HG03558 (cell line): Measurements from ENCODE around the gene LYRM9.
"Not testable (repeated sequence)": the region's sequence is repeated elsewhere in the genome, so short reads cannot be mapped to it uniquely, and the experiment has no call there.

Source experiments
- ATAC-seq: cut with Tn5 transposase; IDR thresholded peaks from one replicate; pipeline ENCODE4 v1.9.1; 2021; ENCODE audit warnings: moderate number of reproducible peaks; ENCODE audit not compliant: unreplicated experiment; ENCODE audit errors: extremely low read depth

Gene LYRM9

GRCh38 chr17:27879987-27880608 lies 13.1 kb downstream of the LYRM9 start:
- ATAC-seq = no peak

DNA sequence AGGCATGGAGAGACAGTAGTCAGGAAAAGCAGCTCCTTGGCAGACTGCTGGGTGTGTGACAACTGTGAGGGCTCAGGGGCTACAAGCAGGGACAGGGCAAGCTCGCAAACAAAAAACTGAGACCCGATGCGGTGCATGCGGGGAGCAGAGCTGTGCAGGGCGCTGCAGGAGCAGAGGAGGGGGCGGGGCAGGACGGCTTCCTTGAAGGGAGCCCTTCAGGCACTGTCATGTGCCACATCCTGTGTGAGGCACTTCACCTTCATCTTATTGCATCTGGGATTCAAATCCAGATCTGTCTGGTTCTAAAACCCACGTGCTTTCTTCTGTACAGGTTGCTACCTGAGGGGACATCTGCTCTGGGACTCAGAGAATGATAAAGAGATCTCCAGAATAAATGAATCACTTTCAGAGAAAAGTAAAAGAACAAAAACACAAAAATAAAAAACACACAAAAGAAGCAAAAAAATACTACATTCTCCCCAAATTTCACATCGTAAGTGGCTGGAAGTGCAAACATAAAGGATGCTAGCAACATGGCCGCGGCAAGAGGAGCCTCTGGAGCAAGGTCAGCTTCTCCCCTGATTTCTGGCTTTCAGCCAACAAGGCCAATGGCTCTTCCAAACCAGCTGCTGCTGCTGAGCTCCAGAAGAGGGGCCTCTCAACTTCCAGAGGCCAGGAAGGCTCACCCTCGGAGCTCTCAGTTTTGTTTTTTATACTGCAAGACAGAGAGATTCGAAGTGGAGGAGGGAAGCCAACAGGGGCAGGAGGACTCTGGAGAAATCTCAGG lies 14.2 kb downstream of the LYRM9 start:
- no peak for ATAC-seq

DNA sequence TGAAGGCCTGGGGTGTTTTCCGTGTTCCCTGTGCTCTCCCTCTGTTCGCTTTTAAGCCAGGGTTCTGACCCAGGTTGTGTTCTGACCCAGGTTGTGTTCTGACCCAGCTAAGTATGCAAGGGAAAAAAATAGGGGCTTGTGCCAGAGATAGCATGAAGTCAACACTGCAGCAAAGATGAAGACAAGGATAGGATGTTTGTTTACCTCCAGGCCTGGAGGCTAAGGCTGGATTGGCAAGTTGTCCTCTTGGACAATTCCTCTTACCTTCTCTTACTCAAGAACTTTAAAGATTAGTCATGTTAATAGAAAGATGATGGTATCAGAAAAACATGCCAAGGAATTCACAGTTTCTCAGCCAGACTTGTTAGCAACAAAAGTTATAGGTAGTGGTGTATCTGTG lies 19.4 kb downstream of the LYRM9 start:
- ATAC-seq = no peak

- ATAC-seq = no peak
Observed at GRCh38 chr17:27873211-27873610, 20.0 kb downstream of the LYRM9 start.

DNA sequence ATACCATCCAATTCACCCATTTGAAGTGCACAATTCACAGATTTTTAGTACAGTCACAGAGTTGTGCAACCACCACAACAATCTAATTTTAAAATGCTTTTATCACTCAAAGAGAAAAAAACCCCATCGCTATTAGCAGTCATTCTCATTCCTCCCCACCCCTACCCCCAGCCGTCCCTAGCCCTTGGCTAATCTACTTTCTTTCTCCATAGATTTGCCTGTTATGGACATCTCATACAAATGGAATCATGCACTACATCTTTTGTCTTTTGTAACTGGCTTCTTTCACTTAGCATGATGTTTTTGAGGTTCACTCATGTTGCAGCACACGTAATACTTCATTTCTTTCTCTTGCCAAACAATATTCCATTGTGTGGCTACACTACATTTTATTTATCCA lies 20.4 kb downstream of the LYRM9 start:
- ATAC-seq = no peak

DNA sequence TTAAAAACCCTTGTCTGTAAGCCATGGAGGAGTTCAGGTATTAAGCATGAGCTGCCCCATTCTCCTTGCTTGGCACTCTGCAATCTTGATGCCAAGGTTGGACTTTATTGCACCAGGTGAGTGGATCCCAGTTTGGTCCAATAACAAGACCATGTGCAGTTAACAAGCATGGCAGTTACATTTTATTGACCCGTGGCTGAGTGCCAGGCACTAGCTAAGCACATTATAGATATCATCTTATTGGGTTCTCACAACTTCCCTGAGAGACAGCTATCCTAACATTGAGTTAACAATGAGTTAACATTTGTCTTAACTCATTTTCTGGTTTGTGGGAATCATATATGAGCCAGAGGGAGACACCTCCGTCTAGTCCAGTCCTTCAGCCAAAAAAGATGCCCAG lies 21.8 kb downstream of the LYRM9 start:
- no peak for ATAC-seq

DNA sequence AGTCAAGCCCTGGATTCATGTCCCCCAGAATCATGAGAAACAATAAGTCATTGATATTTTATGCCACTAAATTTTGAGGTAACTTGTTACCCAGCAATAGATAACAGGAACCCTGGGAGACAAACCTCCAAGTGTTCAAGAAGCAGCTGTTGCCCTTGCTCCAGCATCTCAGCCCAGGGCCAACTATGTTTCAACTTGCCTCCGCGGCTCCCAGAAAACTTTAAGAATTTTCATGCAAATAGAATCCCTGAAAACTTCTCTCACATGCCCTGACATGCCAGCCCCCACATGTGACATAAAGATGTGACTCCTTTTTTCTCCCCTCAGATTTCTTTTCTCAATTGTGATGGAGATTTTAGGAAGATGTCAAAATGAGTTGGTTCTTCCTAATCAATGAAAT lies 22.8 kb downstream of the LYRM9 start:
- no peak for ATAC-seq

DNA sequence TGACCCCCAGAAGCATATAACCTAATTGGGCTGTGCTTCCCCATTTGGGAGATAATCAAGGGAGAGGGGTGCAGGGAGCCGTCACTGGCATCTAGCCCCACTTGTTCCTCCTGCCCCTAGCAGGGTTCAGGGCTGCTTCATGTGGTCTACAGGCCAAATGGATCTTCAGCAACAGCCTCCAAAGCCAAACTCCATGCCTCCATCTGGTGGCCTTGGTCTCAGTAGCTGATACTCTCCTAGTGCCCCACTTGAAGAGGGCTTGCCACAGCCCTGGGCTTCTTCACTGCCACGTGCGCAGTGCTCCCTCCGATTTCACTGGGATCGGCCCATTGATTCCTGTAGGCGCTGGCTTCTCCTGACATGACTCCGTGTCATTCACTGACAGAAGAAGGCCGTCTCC lies 24.6 kb downstream of the LYRM9 start:
- no peak for ATAC-seq

- no peak for ATAC-seq
Observed at GRCh38 chr17:27862840-27863239, 30.3 kb downstream of the LYRM9 start.

DNA sequence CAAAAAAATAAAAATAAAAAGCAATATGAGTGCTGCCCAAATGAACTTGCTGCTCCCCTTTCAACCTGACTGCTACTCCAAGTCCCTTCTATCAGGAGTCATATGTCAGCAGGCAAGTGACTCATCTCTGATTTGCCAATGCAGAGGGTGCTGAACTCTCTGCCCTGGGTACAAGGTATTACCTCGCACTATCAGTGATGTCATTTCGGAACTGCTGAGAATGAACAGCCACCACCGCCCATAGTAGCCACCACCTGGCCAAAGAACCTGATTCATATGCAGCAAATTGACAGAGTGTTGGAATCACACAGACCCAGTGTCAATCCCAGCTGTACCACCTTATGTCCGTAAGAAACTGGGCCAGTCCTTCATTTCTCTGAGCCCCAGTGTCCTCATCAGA lies 31.2 kb downstream of the LYRM9 start:
- ATAC-seq = no peak

DNA sequence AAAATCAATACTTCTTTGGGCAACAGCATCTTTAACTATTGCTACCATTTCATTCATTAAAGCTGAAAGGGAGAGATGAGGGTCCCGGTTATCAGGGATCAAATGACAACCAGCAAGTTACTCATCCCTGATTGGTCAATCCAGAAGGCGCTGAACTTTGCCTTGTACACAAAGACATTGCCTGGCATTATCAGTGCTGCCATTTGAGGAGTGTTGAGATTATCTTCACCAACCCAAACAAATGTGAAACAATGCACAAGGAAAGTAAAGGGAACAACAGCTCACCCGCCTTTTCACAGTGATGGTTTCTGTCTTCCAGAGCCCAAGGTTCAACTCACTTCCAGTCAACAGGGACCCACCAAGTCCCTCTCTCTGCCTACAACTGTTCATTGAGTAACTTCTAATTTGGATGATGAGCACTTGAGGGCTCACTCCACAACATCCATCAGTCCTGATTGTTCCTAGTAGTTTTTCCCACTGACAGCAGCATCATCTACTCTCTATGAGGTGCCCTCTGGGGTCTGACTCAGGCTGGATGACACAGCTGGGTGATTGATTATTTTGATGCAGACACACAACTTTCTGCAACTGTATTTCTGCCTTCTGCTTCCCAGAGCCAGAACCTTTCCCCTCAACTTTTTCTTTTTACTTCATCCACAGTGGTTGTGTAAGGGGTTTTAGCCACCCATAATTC lies 32.0 kb downstream of the LYRM9 start:
- no peak for ATAC-seq

DNA sequence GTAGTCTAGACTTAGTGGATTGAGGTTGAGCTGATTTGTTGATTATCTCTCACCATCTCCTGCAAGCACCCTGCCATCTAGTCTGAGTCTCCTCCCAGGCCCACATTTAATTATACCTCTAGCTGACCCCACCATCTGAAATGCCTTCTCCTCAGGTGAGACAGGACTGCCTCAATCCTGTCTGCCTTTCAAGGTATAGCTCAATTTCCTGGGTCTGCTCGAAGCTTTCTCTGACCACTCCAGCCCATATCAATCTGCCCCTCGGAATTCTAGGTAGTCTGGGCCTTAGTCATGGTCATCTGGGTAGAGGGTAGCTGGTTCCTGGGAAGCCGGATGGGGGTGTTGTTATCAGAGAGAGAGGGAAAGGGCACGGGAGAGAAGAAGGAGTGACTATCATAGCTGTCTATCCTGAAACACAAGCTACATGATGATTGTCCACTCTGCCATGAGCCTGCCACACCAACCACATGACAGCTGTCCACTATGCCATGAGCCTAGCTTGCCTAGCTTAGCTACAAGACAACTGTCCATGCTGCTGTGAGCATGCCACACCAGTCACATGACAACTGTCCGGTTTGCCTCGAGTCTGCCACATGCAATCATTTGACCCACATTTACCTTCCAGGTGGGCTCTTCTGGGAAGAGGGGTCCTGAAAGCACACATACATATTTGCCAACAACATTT lies 34.4 kb downstream of the LYRM9 start:
- no peak for ATAC-seq

DNA sequence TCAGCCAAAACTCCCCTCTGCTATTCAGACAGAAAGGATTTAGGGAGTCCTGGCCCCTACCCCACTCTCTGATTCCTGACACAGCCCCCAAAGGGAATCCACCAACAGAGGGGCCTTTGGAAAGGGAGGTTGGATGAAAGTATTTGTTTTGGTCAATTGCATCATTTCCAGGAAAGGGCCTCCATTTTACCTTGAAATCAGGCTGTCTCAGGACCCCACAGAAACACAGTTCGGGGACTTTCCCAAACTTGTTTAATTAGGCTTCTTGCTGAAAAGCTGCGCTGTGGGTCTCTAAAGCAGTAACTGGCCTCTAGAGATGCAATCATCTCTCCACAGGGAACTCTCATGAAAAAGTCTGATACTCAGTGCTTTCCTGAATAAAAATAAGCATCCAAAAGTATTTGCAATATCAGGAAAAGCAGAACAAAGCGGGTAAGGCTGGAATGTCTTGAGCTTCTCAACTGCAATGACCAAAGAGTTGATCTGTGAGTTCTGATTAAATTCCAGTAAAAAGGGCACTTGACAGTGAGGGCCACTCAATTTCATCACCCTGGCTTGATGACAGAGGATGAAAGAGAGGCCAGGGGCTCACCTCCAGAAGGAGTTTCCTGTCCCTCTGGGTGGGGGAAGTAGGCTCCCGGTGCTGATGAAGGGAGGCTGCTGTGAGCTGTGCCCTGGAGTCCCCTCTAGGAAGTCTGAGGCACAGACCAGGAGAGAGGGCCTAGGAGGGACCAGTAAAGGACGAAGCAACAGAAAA lies 36.3 kb downstream of the LYRM9 start:
- ATAC-seq = no peak

DNA sequence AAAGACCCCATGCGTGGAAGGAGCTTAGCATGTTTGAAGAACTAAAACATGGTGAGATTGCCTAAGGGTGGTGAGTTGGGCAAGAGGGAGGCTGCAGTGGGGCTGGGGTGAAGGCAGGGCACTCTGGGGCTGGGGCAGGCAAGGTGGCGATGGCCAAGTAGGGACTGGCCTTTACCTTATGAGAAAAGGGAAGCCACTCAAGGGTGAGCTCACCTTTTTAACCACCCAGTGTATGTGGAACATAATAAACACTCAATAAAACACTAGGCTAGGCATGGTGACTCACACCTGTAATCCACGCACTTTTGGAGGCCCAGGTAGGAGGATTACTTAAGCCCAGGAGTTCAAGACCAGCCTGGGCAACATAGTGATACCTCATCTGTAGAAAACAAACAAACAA lies 37.7 kb downstream of the LYRM9 start:
- ATAC-seq = no peak

DNA sequence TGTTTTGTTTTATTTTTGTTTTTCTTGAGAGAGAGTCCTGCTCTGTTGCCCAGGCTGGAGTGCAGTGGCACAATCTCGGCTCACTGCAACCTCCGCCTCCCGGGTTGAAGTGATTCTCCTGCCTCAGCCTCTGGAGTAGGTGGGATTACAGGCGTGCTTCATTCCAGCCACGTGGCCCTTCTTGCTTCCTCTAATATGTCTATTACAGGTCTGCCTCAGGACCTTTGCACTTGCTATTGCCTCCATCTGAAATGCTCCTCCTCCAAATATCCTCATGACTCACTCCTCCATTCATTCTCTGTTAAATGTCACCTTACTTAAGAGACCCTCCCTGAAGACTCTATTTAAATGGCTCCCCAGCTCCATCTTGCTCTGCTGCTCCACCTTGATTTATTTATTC lies 39.0 kb downstream of the LYRM9 start:
- no peak for ATAC-seq

GRCh38 chr17:27853091-27853490 lies 40.1 kb downstream of the LYRM9 start:
- ATAC-seq = no peak

GRCh38 chr17:27849474-27850185 lies 43.5 kb downstream of the LYRM9 start:
- ATAC-seq = no peak

DNA sequence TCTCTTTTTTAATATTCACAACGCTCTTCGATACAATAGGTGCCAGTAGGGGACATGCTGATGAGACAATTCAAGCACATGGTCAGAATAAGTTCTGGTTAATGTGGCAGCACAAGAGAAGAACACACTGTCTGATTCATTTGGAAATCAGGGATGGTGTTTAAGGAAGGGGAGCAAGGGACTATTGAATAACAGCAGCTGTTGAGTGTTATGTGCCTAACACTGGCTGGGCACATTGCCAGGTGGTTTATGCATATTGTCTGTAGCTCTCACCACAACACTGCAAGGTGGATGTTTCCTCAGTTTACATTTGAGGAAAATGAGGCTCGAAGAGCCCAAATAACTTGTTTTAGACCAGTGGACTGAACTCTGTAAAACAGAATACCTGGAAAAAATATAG lies 44.2 kb downstream of the LYRM9 start:
- ATAC-seq = no peak

DNA sequence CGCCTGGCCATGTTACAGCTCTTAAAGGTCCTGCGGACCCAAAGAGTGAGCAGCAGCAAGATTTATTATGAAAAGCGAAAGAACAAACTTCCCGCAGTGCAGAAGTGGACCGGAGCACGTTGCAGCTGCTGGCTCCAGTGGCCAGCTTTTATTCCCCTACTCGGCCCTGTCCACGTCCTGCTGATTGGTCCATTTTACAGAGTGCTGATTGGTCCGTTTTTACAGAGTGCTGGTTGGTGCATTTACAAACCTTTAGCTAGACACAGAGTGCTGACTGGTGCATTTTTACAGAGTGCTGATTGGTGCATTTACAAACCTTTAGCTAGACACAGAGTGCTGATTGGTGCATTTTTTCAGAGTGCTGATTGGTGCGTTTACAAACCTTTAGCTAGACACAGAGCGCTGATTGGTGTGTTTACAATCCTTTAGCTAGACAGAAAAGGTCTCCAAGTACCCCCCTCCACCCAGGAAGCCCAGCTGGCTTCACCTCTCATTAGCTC lies 46.3 kb downstream of the LYRM9 start:
- ATAC-seq = not testable (repeated sequence)
